GM12801 (cell line): Measurements from ENCODE around the gene XBP1.

Experiments used
- CTCF ChIP-seq: IDR thresholded peaks from one replicate; pipeline ENCODE4 v1.5.1; 2011; ENCODE audit warnings: control low read depth; ENCODE audit not compliant: insufficient read length; ENCODE audit errors: extremely low read depth

Gene XBP1

DNA sequence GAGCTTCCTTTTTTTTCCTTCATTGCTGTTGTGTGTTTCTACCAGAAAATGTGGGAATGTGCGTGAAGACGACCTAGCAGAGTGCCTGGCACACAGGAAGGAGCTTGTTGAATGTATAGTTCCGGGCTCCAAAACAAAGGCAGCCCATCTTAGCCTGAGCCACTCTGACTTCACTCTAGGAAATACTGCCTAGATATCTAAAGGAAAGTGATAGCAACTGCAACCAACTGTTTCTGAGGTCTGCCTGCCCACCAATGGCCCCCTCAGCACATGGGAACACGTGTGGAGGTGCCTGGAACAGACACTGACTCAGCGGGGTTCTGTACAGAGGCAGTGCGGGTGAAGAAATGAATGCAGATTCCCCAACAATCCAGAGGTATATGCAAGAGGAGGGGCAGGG is 14.7 kb upstream of the XBP1 start:
- TF ChIP-seq CTCF, result no peak

DNA sequence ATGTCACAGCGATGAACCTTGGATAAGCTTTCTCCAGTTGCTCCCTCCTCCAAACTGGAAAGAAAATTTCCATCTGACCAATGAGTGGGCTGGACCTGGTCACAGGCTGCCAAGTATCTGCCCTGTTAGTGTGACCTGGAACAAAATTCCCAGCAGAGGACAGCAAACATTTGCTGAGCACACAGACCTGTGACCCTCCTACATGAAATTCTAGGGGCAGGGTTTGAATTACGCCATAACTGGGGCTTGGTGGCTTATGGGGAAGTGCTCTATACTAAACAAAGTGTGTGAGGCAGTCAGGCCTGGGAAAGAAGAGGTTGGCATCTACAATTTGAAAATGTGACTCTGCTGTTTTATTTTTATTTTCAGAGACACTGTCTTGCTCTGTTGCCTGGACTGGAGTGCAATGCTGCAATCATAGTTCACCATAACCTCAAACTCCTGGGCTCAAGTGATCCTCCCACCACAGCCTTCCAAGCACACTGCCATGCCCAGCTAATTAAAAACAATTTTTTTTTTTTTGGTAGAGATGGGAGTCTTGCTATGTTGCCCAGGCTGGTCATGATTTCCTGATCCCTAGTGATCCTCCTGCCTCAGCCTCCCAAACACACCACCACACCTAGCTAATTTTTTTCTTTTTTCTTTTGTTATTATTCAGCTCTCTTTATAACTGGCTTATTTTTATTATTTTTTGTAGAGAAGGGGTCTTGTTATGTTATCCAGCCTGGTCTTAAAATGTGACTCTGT is 13.6 kb upstream of the XBP1 start:
- no peak for TF ChIP-seq CTCF

- no peak for TF ChIP-seq CTCF
Observed at GRCh38 chr22:28812516-28812915, 12.1 kb upstream of the XBP1 start.

DNA sequence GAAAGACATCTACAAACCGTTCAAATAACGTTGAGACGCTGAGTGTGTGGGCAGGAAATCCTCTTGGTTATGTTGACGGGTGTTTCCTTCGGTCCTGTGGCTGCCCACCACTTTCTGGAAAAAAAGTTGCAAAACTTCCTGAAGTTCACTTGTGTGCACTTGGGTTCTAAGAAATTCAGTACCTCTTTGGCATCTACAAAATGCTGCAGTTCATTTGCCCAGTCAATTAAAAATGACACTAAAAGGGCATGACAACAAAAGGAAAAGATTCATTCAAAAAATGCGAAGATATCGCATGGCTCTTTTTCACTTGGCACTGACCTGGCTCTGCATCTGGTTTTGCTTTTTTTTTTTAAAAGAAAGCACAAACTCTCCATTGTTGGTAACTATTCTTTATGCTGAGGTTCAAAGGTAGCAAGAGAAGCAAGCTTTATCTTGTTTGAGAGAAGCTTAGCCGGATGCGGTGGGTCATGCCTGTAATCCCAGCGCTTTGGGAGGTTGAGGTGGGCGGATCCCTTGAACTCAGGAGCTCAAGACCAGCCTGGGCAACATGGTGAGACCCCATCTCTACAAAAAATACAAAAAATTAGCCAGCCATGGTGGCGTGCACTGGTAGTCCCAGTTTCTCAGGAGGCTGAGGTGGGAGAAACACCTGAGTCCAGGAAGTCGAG is 10.6 kb upstream of the XBP1 start:
- no peak for TF ChIP-seq CTCF

GRCh38 chr22:28808716-28809355 is 8.5 kb upstream of the XBP1 start:
- no peak for TF ChIP-seq CTCF

DNA sequence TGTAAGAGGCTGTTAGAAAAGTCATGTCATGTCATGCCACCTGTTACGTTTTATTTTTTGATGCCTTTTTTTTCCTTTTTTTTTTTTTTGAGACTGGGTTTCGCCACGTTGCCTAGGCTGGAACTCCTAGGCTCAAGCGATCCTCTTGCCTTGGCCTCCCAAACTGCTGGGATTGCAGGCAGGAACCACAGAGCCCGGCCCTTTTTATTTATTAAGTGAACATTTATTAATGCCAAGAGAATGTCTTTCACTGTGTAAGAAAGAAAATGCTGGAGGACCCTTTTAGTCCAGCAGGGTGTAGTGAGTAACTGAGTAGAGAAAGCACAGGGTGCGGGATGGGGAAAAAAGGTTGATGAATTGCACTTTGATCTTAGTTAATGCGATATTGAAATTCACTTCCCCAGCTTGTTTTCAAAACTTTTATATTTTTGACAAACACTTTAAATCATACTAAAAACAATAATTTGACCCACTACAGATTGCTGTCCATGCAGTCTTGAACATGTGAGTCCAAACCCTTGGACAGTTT is 2.3 kb upstream of the XBP1 start:
- no peak for TF ChIP-seq CTCF

DNA sequence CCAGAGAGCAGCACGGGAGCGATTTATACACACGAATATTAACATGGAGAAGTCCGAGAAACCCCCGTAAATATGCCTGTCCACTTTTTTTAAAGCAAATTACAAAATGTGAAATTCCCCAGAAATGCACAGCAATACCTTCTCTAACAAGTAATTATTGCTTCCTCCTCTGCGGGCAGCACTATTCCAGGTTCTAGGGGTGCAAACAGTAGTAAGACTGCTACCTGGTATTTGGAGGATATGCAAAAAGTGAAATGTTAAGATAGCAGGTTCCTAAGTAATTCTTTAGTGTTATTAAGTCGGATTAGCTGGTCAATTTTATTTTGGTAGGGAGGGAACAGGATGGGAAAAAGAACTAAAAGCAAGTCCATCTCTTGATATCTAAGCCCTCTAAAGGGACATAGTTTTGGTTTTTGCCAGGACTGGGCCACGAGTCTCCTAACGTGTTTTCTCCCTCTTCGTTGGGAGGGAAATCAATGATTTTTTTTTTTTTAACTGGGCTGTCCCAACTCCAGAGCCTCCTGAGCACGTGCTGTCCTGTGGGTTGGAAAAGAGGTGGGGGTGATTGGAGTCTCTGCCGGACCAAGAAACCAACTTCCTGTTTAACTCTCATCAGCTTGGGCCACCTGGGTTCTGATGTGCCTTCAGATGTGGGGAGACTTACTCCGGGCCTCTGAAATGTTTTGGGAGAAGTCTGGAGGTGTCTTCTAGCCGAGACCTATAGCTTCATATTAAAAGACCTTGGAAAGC is 1.7 kb upstream of the XBP1 start:
- no peak for TF ChIP-seq CTCF
